ENCODE measurements around the gene PRKCH.

DNA sequence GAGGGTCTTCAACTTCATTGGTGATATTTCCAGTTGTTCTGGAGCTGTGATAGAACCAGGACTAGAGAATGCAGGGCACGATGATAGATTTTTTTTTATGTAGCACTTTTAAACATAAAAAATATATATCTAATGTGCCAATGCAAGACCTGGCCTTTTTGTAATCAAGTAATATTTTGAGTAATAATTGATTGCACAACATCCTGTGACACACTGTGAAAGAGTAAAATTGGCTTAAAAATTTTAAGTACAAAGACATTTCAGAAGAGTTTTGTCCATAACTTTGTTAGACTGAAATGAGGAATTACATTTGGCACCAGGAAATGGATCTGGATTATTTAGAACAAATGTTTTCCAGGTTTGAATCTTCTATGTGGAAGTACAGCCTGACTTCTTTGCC is 22.1 kb downstream of the PRKCH start:
- TF ChIP-seq JUN (IDR thresholded peaks at IDR 0.05) (no peak), MAZ (IDR thresholded peaks at IDR 0.05; ENCODE audit: borderline replicate concordance, low read depth, low read length) (no peak)

Data from A549 (cell line).